CD4-positive, alpha-beta memory T cell (primary cell): ENCODE results near the gene NODAL. TPM values are rescaled to one million over a fixed set of nuclear protein-coding genes. Genes with fewer than 3 reads are reported as not detected.
A peak's percentile ranks its signal among the peaks of the same experiment; 100 is the strongest.

ENCODE experiments used
- CTCF ChIA-PET: fragments of 350-600 bp; sonication (Branson Sonifier 250); formaldehyde crosslinking; loops from one replicate; lab custom pipeline; 2021; ENCODE audit warnings: inconsistent platforms; ENCODE audit not compliant: partially characterized antibody; lab: Charles Lee
- POLR2A ChIA-PET: fragments of 350-600 bp; sonication (Branson Sonifier 250); formaldehyde crosslinking; loops from one replicate; lab custom pipeline; 2021; ENCODE audit not compliant: partially characterized antibody; lab: Charles Lee
- DNase-seq, 5 donors: peaks; one replicate each; pipeline versions ENCODE4 v3.0.0 to v3.0.0-alpha.2; 2020 to 2022; ENCODE audit warnings: mixed read lengths in 1 of 5
- H3K27ac ChIP-seq: one replicate; pipeline ENCODE4 v1.7.0; 2013; ENCODE audit warnings: low read depth, low read length
- H3K27me3 ChIP-seq: 2 replicates; pipeline ENCODE4 v1.7.0; 2013; ENCODE audit warnings: mild to moderate bottlenecking, low read length, moderate library complexity; ENCODE audit not compliant: insufficient read depth
- H3K36me3 ChIP-seq: 2 replicates; pipeline ENCODE4 v1.7.0; 2013; ENCODE audit warnings: mild to moderate bottlenecking, low read length, moderate library complexity; ENCODE audit not compliant: insufficient read depth
- H3K4me1 ChIP-seq: 2 replicates; pipeline ENCODE4 v1.7.0; 2013; ENCODE audit warnings: mild to moderate bottlenecking, low read length, moderate library complexity; ENCODE audit not compliant: insufficient read depth
- H3K4me3 ChIP-seq, 2 donors: one replicate each; pipeline ENCODE4 v1.7.0; 2013; ENCODE audit warnings: low read length in 2 of 2, mild to moderate bottlenecking in 1 of 2
- H3K9me3 ChIP-seq, 2 donors: one replicate each; pipeline ENCODE4 v1.7.0; 2013; ENCODE audit warnings: low read length in 2 of 2, control low read depth in 1 of 2; ENCODE audit not compliant: control insufficient read depth in 1 of 2
- H3K27ac Mint-ChIP-seq, 7 donors: one replicate each; pipeline ENCODE4 v1.8.0; 2020 to 2021; ENCODE audit warnings: mixed read lengths in 7 of 7, mild to moderate bottlenecking in 6 of 7, inconsistent platforms in 3 of 7, moderate library complexity in 3 of 7
- H3K27me3 Mint-ChIP-seq, 2 donors: one replicate each; pipeline ENCODE4 v1.8.0; 2020 to 2021; ENCODE audit warnings: mixed read lengths in 2 of 2
- H3K36me3 Mint-ChIP-seq, 2 donors: one replicate each; pipeline ENCODE4 v1.8.0; 2020 to 2021; ENCODE audit warnings: mixed read lengths in 2 of 2, inconsistent platforms in 1 of 2, mild to moderate bottlenecking in 1 of 2
- H3K4me1 Mint-ChIP-seq, 4 donors: one replicate each; pipeline ENCODE4 v1.8.0; 2020 to 2021; ENCODE audit warnings: mixed read lengths in 4 of 4, mild to moderate bottlenecking in 1 of 4
- H3K4me3 Mint-ChIP-seq, 8 donors: one replicate each; pipeline ENCODE4 v1.8.0; 2020 to 2021; ENCODE audit warnings: mixed read lengths in 8 of 8, mild to moderate bottlenecking in 7 of 8, moderate library complexity in 6 of 8, inconsistent platforms in 3 of 8
- H3K9me3 Mint-ChIP-seq, 8 donors: one replicate each; pipeline ENCODE4 v1.8.0; 2020 to 2021; ENCODE audit warnings: mixed read lengths in 8 of 8, mild to moderate bottlenecking in 5 of 8, inconsistent platforms in 3 of 8, moderate library complexity in 1 of 8
- intact Hi-C: fragments of 100-400 bp; cut with micrococcal nuclease; formaldehyde crosslinking; loops from one replicate; pipeline ENCODE4 v1.15.1; 2023
- polyA plus RNA-seq, 2 donors: library from polyadenylated mRNA; unstranded; fragments of 300-500 nt; fragmentation: Illumina TruSeq; gene quantifications; one replicate each; pipeline ENCODE4 v1.2.3, GENCODE V29; 2021
- total RNA-seq, 2 experiments: library from RNA; stranded (reverse); gene quantifications; one replicate each; pipeline ENCODE4 v1.2.3, GENCODE V29; 2021

NODAL gene
- total and polyA plus RNA-seq, 4 experiments from 2014 or later, result 0.19 TPM; not detected in 3

DNA sequence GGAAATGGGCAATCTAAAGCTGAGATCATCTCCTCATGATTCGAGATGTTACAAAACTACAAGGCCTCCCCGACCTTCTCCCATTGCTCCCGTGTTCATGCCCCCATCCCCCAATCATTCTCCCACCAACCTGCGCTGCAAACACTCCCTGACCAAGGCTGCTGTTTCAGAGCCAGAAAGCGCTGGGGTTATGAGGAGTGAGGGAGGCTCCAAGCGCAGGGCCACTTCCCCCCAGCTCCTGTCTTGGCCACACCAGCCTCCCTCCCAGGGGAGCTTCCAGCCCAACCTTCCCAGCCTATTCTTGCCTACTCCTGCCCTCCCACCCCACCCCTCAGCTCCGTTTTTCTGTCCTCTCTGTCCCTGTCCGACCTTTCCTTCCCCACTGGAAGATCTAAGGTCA is 14.7 kb upstream of the NODAL start:
- peaks cover 0 to 13% (median 1%) of the 10 kb centered on the region in 4 donors for H3K4me1 Mint-ChIP-seq
- peaks cover 29 to 39% of the 10 kb centered on the region in 2 donors for H3K27me3 Mint-ChIP-seq
- POLR2A ChIA-PET, result no interaction called here

DNA sequence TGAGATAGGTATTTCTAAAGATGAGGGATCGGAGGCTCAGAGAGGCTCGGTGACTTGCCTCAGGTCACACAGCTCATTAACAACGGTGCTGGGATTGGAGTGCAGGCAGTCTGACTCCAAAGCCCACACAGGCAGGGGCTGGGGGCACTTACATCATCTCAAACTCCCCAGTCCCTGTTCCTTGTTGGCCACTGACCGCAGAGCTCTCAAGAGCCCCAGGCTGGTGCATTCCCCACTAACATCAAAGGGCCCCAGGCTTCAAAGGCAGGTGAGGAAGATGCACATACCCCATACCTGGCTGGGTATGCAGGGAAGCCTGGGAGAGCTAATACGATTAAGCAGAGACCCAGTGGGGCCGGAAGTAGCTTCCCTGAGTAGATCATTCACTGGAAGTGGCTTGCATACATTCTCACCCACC is 13.7 kb upstream of the NODAL start:
- H3K9me3 ChIP-seq, result no peaks in the 10 kb centered on the region
- no peak overlapping the region for H3K27ac ChIP-seq
- H3K9me3 Mint-ChIP-seq, result no peaks in the 10 kb centered on the region
- no peak overlapping the region for H3K4me3 ChIP-seq
- H3K4me1 ChIP-seq, result peaks cover 10% of the 10 kb centered on the region
- intact Hi-C loops, result no loop called here
- DNase-seq, result no peak
- no peaks in the 10 kb centered on the region for H3K36me3 ChIP-seq
- CTCF ChIA-PET, result interaction anchor here (1.1 to 1.4 kb wide), 2 partner anchors 14 to 304 kb away, joined by 3 to 4 read pairs; no protein-coding TSS in a partner anchor
- no peak overlapping the region for H3K27ac Mint-ChIP-seq
- POLR2A ChIA-PET, result no interaction called here
- peaks cover 11% of the 10 kb centered on the region for H3K27me3 ChIP-seq
- no peaks in the 10 kb centered on the region for H3K36me3 Mint-ChIP-seq
- no peak overlapping the region for H3K4me3 Mint-ChIP-seq
- peaks cover 25 to 38% of the 10 kb centered on the region in 2 donors for H3K27me3 Mint-ChIP-seq
- peaks cover 0 to 13% (median 1%) of the 10 kb centered on the region in 4 donors for H3K4me1 Mint-ChIP-seq

More for the DNA sequence above, 14.7 kb upstream of the NODAL start:
- Mint-ChIP-seq H3K4me3 (no peak overlapping the region), H3K27ac (no peak overlapping the region), H3K36me3 (no peaks in the 10 kb centered on the region), H3K9me3 (no peaks in the 10 kb centered on the region)
- Histone ChIP-seq H3K27ac (no peak overlapping the region), H3K4me3 (no peak overlapping the region), H3K9me3 (no peaks in the 10 kb centered on the region), H3K27me3 (peaks cover 11% of the 10 kb centered on the region), H3K36me3 (no peaks in the 10 kb centered on the region), H3K4me1 (peaks cover 10% of the 10 kb centered on the region)
- DNase-seq, result no peak
- intact Hi-C loops, result no loop called here
- CTCF ChIA-PET, result interaction anchor here (1.1 kb wide), 1 partner anchor 303 kb away, joined by 3 read pairs; no protein-coding TSS in a partner anchor

DNA sequence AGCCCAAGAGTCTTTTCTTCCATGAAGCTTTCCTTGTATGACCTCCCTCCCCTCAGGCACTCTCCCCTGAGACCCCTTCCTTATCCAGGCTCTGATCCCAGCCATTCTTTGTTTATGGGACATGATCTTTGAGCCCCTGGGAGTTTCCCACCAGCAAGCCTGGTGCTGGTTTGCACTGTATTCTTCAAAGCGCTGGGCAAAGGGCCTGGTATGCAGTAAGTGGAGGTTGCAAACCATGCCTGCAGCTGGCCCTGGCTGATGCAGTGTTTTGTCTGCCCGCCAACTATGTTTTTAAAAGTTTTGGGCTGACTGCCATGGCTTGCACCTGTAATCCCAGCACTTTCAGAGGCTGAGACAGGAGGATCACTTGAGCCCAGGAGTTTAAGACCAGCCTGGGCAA is 6.8 kb upstream of the NODAL start:
- H3K9me3 Mint-ChIP-seq, result no peaks in the 10 kb centered on the region
- ChIA-PET CTCF (no interaction called here), POLR2A (no interaction called here)
- Histone ChIP-seq H3K4me1 (no peaks in the 10 kb centered on the region), H3K36me3 (no peaks in the 10 kb centered on the region), H3K27ac (no peak overlapping the region), H3K9me3 (no peaks in the 10 kb centered on the region), H3K4me3 (no peak overlapping the region), H3K27me3 (no peaks in the 10 kb centered on the region)
- no peaks in the 10 kb centered on the region for H3K36me3 Mint-ChIP-seq
- H3K27me3 Mint-ChIP-seq, result peaks cover 7 to 19% of the 10 kb centered on the region in 2 donors
- H3K4me1 Mint-ChIP-seq, result no peaks in the 10 kb centered on the region
- intact Hi-C loops, result no loop called here
- H3K4me3 Mint-ChIP-seq, result no peak overlapping the region
- no peak for DNase-seq
- peak overlapping the region in 1 of 7 donors; percentile 2 for H3K27ac Mint-ChIP-seq

DNA sequence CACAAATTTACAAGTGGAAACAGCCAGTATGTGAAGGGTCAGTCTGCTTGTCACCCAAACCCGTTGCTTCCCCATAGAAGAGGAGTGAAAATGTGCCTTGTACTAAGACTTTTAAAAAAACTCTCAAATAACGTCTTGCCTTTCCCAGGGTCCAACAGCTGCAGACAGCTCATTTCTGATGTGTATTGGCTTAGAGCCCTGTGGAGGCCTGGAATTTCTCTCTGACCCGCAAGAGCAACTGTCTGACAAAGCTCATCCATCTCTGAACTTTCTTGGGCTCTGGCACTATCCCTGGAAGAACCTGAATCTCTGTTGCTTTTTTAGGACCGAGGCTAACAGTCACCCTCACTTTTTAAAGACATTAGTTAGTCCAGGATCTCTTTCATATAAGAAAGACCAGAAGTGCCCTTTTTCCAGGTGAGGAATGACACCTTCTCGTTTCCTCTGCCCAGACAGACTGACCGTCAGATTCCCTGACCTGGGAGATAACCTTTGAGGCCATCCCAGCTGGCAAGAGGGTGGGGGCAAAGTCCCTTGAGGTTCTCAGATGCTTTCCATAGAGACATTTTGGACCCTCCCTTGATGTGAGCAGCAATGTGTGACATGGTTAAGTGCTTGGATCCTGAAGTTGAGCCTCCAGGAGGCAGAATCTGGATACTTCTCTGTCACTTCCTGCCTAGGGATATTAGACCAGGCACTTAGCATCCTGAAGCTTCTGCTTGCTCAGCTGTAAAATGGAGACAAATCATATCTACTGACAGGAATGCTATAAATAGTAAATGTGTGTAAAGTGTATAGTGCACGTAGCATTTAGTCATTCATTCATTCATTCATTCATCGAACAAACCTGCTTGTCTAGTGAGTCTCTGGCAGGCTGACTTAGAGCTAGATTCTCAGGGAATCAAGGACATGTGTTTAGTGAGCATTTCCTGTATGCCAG is 4.5 kb upstream of the NODAL start:
- ChIA-PET CTCF (interaction anchor here (1.4 to 1.5 kb wide), 2 partner anchors 16 kb away, joined by 4 read pairs; no protein-coding TSS in a partner anchor), POLR2A (no interaction called here)
- intact Hi-C loops, result no loop called here
- Histone ChIP-seq H3K27ac (no peak overlapping the region), H3K36me3 (no peaks in the 10 kb centered on the region), H3K9me3 (no peaks in the 10 kb centered on the region), H3K4me3 (no peak overlapping the region), H3K4me1 (peaks cover 9% of the 10 kb centered on the region), H3K27me3 (peaks cover 18% of the 10 kb centered on the region)
- DNase-seq, result no peak
- H3K9me3 Mint-ChIP-seq, result no peaks in the 10 kb centered on the region
- peaks cover 16 to 26% of the 10 kb centered on the region in 2 donors for H3K27me3 Mint-ChIP-seq
- peaks cover 3 to 12% (median 7%) of the 10 kb centered on the region in 4 donors for H3K4me1 Mint-ChIP-seq
- H3K36me3 Mint-ChIP-seq, result no peaks in the 10 kb centered on the region
- no peak overlapping the region for H3K4me3 Mint-ChIP-seq
- H3K27ac Mint-ChIP-seq, result no peak overlapping the region

DNA sequence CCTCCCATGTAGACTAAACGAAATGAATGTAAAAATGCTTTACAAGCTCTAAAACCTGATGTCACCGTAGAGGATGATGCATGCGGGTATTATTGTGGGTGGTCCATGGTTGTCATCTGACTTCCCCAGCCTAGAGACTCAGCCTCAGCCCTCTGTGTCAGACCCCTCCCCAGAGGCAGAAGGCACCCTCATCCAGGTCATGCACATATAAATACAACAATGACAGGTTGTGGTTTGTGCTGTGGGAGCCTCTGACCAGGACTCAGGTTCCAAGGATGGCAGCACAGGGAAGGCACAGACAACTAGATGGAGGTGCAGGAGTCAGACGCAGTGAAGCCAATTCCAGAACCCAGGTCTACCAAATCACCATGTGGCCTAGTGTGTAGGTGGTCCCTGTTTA is 3.3 kb upstream of the NODAL start:
- Histone ChIP-seq H3K36me3 (no peaks in the 10 kb centered on the region), H3K9me3 (no peaks in the 10 kb centered on the region), H3K4me3 (no peak overlapping the region), H3K27me3 (peaks cover 29% of the 10 kb centered on the region), H3K4me1 (peaks cover 18% of the 10 kb centered on the region), H3K27ac (no peak overlapping the region)
- peaks cover 25 to 29% of the 10 kb centered on the region in 2 donors for H3K27me3 Mint-ChIP-seq
- no peaks in the 10 kb centered on the region for H3K9me3 Mint-ChIP-seq
- intact Hi-C loops, result no loop called here
- ChIA-PET CTCF (interaction anchor here (1.5 kb wide), 1 partner anchor 17 kb away, joined by 4 read pairs; no protein-coding TSS in a partner anchor), POLR2A (interaction anchor here (1.0 to 1.7 kb wide), 2 partner anchors 40 to 41 kb away, joined by 3 to 4 read pairs; partner anchors contain the start of gene EIF4EBP2)
- H3K4me1 Mint-ChIP-seq, result peaks cover 7 to 22% (median 14%) of the 10 kb centered on the region in 4 donors
- DNase-seq, result no peak
- no peak overlapping the region for H3K4me3 Mint-ChIP-seq
- H3K36me3 Mint-ChIP-seq, result no peaks in the 10 kb centered on the region
- H3K27ac Mint-ChIP-seq, result no peak overlapping the region

DNA sequence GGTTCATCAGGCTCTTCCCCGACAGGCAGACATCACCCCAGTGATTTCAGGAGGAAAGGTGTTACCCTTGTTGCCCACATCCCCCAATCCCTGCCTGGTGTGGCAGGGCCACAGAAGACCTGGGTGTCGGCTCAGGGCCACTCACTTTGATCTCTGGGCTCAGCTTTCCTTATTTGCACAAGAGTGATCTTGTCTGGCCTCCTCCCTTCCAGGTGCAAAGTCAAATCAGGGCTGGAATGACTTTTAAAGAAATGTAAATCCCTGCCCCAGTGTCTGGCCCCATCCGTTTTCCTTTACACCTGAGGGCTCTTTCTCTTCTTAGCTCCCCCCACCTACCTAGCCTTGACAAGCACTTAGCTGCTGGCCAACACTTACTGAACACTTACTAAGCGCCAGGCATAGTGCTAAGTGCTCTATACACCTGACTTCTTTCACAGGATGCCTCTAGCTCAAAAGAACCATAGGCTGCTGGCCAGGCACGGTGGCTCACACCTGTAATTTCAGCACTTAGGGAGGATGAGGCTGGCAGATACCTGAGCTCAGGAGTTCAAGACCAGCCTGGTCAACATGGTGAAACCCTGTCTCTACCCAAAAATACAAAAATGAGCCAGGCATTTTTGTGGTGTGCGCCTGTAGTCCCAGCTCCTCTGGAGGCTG is 979 bp upstream of the NODAL start:
- H3K4me1 Mint-ChIP-seq, result peaks cover 7 to 22% (median 15%) of the 10 kb centered on the region in 4 donors
- H3K9me3 ChIP-seq, result no peaks in the 10 kb centered on the region
- peaks cover 29 to 35% of the 10 kb centered on the region in 2 donors for H3K27me3 Mint-ChIP-seq
- no peak overlapping the region for H3K27ac ChIP-seq
- POLR2A ChIA-PET, result interaction anchor here (1.1 to 1.9 kb wide), 2 partner anchors 12 to 38 kb away, joined by 3 to 7 read pairs; no protein-coding TSS in a partner anchor
- CTCF ChIA-PET, result interaction anchor here (1.1 kb wide), 1 partner anchor 18 kb away, joined by 3 read pairs; no protein-coding TSS in a partner anchor
- no peaks in the 10 kb centered on the region for H3K36me3 Mint-ChIP-seq
- H3K4me3 ChIP-seq, result no peak overlapping the region
- H3K27ac Mint-ChIP-seq, result no peak overlapping the region
- intact Hi-C loops, result no loop called here
- peaks cover 29% of the 10 kb centered on the region for H3K27me3 ChIP-seq
- peak overlapping the region in 7 of 8 donors; percentile 4 to 79 (median 52) for H3K4me3 Mint-ChIP-seq
- DNase-seq, result no peak
- peaks cover 18% of the 10 kb centered on the region for H3K4me1 ChIP-seq
- H3K36me3 ChIP-seq, result no peaks in the 10 kb centered on the region
- H3K9me3 Mint-ChIP-seq, result no peaks in the 10 kb centered on the region
